ENCODE results near the gene PTPN3. TPM values are rescaled to one million over a fixed set of nuclear protein-coding genes. Genes with fewer than 3 reads are reported as not detected.

PTPN3 gene
- polyA plus RNA-seq, 1 donor (not counting 4 experiments of a cell fraction or from before 2014, with no cell fraction given), result 19.9 TPM

DNA sequence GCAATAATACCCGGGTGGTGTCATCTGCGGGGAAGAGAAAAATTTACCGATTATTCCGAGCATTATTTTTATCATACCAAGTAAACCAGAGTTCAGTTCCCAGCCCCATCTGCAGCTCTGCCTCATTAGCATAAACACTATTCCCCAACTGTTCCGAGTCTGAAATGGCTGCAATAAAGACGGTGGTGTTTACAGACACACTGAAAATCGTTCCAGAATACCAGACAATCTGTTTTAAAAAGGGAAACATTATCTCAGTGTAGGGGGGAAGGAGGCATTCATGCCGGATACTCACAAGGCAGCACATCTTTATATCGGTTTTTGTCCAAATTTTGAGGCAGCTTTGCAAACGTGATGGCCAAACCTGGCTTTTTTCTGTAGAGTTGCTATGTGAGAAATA, 106.9 kb downstream of the PTPN3 start:
- no peaks in the 10 kb centered on the region for H4K20me1 ChIP-seq (ENCODE audit: control insufficient read depth, extremely low read depth, insufficient read depth, low read length)
- dilution Hi-C loops (cut with MboI; ENCODE audit: extremely low pct_ligation_motif_present, low sequenced_read_pairs), result no loop called here
- H3K9me3 ChIP-seq (ENCODE audit: control insufficient read depth, low read depth, low read length), result no peaks in the 10 kb centered on the region
- no peak for FAIRE-seq
- no peak for DNase-seq (ENCODE audit: low read depth, low spot score)
- TF ChIP-seq, protein P1, sequence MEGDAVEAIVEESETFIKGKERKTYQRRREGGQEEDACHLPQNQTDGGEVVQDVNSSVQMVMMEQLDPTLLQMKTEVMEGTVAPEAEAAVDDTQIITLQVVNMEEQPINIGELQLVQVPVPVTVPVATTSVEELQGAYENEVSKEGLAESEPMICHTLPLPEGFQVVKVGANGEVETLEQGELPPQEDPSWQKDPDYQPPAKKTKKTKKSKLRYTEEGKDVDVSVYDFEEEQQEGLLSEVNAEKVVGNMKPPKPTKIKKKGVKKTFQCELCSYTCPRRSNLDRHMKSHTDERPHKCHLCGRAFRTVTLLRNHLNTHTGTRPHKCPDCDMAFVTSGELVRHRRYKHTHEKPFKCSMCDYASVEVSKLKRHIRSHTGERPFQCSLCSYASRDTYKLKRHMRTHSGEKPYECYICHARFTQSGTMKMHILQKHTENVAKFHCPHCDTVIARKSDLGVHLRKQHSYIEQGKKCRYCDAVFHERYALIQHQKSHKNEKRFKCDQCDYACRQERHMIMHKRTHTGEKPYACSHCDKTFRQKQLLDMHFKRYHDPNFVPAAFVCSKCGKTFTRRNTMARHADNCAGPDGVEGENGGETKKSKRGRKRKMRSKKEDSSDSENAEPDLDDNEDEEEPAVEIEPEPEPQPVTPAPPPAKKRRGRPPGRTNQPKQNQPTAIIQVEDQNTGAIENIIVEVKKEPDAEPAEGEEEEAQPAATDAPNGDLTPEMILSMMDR (optimal IDR thresholded peaks at IDR 0.05 in 1 of 3, IDR thresholded peaks at IDR 0.05 in 1 of 3, conservative IDR thresholded peaks at IDR 0.05 in 1 of 3; ENCODE audit: extremely low read depth in 1 of 3, insufficient read depth in 2 of 3, low read length in 3 of 3), result no peak
- TF ChIP-seq EZH2 (IDR thresholded peaks at IDR 0.05; ENCODE audit: low read length), result no peak
- no peak overlapping the region for H3K4me3 ChIP-seq (ENCODE audit: control insufficient read depth in 2 of 3, extremely low read depth in 1 of 3, insufficient read depth in 2 of 3, low read depth in 1 of 3, low read length in 3 of 3)
- no peaks in the 10 kb centered on the region for H3K9me1 ChIP-seq (ENCODE audit: control insufficient read depth, extremely low read depth, insufficient read depth, low read length)
- no peaks in the 10 kb centered on the region for H3K4me1 ChIP-seq (ENCODE audit: control insufficient read depth, extremely low read depth, insufficient read depth, low read length)
- no peak overlapping the region for H3K9ac ChIP-seq (ENCODE audit: control insufficient read depth, extremely low read depth, insufficient read depth, low read length)
- H3K36me3 ChIP-seq (ENCODE audit: control insufficient read depth in 2 of 2, extremely low read depth in 1 of 2, insufficient read depth in 2 of 2, low read length in 2 of 2), result peaks cover 26 to 27% of the 10 kb centered on the region in 2 experiments
- no peaks in the 10 kb centered on the region for H3K79me2 ChIP-seq (ENCODE audit: control insufficient read depth, insufficient read depth, low read length)
- no peak overlapping the region for H3K4me2 ChIP-seq (ENCODE audit: control insufficient read depth, extremely low read depth, insufficient read depth, low read depth, low read length)
- no peaks in the 10 kb centered on the region for H3K27me3 ChIP-seq (ENCODE audit: control insufficient read depth, extremely low read depth, insufficient read depth, low read length)
- no peak overlapping the region for H2AFZ ChIP-seq (ENCODE audit: control insufficient read depth, low read length)
- no peak overlapping the region for H3K27ac ChIP-seq (ENCODE audit: control insufficient read depth, insufficient read depth, low read length)

- H4K20me1 ChIP-seq (ENCODE audit: control insufficient read depth, extremely low read depth, insufficient read depth, low read length), result no peaks in the 10 kb centered on the region
- no peak overlapping the region for H2AFZ ChIP-seq (ENCODE audit: control insufficient read depth, low read length)
- DNase-seq (ENCODE audit: low read depth, low spot score) (no peak), FAIRE-seq (no peak)
- H3K9ac ChIP-seq (ENCODE audit: control insufficient read depth, extremely low read depth, insufficient read depth, low read length), result no peak overlapping the region
- no peaks in the 10 kb centered on the region for H3K4me1 ChIP-seq (ENCODE audit: control insufficient read depth, extremely low read depth, insufficient read depth, low read length)
- H3K27ac ChIP-seq (ENCODE audit: control insufficient read depth, insufficient read depth, low read length), result no peak overlapping the region
- no peak overlapping the region for H3K4me2 ChIP-seq (ENCODE audit: control insufficient read depth, extremely low read depth, insufficient read depth, low read depth, low read length)
- H3K9me3 ChIP-seq (ENCODE audit: control insufficient read depth, low read depth, low read length), result no peaks in the 10 kb centered on the region
- H3K79me2 ChIP-seq (ENCODE audit: control insufficient read depth, insufficient read depth, low read length), result no peaks in the 10 kb centered on the region
- no peaks in the 10 kb centered on the region for H3K27me3 ChIP-seq (ENCODE audit: control insufficient read depth, extremely low read depth, insufficient read depth, low read length)
- dilution Hi-C loops (cut with MboI; ENCODE audit: extremely low pct_ligation_motif_present, low sequenced_read_pairs), result no loop called here
- H3K36me3 ChIP-seq (ENCODE audit: control insufficient read depth in 2 of 2, extremely low read depth in 1 of 2, insufficient read depth in 2 of 2, low read length in 2 of 2), result peaks cover 44% of the 10 kb centered on the region in 2 experiments
- TF ChIP-seq EZH2 (IDR thresholded peaks at IDR 0.05; ENCODE audit: low read length), result no peak
- TF ChIP-seq, protein P1 (optimal IDR thresholded peaks at IDR 0.05 in 1 of 3, IDR thresholded peaks at IDR 0.05 in 1 of 3, conservative IDR thresholded peaks at IDR 0.05 in 1 of 3; ENCODE audit: extremely low read depth in 1 of 3, insufficient read depth in 2 of 3, low read length in 3 of 3), result no peak
- H3K9me1 ChIP-seq (ENCODE audit: control insufficient read depth, extremely low read depth, insufficient read depth, low read length), result no peaks in the 10 kb centered on the region
- H3K4me3 ChIP-seq (ENCODE audit: control insufficient read depth in 2 of 3, extremely low read depth in 1 of 3, insufficient read depth in 2 of 3, low read depth in 1 of 3, low read length in 3 of 3), result no peak overlapping the region
These were observed 110.3 kb downstream of the PTPN3 start for GRCh38 chr9:109387856-109388255.
